PC-3 (cell line): Measurements from ENCODE around the gene TMTC1.

Experiments used
- CTCF ChIP-seq: fragments of 300-600 bp; sonication (generic); conservative IDR thresholded peaks from 2 replicates; pipeline ENCODE4 v1.5.1; 2017; ENCODE audit warnings: antibody characterized with exemption, low read depth, mild to moderate bottlenecking, low read length
- EZH2 ChIP-seq: fragments of 300-600 bp; sonication (generic); IDR thresholded peaks from one replicate; pipeline ENCODE4 v1.6.1; 2017; ENCODE audit warnings: antibody characterized with exemption, mild to moderate bottlenecking, low read length; ENCODE audit not compliant: unreplicated experiment

DNA sequence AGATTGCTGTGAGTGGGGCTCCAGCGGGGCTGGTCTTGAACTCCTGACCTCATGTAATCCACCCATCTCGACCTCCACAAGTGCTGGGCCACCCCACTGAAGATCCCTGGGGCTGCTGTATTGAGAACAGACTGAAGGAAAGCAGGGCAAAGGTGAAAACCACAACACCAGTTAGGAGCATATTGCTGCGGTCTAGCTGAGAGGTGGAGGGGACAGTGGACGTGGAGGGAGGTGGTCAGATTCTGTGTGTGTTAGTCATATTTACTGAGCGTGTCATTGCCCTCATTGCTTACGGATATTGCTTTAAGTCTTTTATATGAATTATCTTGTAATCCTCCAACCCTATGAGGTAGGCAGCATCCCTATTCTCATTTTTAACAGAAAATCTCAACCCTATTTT, 217.3 kb downstream of the TMTC1 start:
- TF ChIP-seq CTCF (no peak), EZH2 (no peak)
